ENCODE data around the gene NIFK.
"Not testable (repeated sequence)": the region's sequence is repeated elsewhere in the genome, so short reads cannot be mapped to it uniquely, and the experiment has no call there.

The NIFK gene

DNA sequence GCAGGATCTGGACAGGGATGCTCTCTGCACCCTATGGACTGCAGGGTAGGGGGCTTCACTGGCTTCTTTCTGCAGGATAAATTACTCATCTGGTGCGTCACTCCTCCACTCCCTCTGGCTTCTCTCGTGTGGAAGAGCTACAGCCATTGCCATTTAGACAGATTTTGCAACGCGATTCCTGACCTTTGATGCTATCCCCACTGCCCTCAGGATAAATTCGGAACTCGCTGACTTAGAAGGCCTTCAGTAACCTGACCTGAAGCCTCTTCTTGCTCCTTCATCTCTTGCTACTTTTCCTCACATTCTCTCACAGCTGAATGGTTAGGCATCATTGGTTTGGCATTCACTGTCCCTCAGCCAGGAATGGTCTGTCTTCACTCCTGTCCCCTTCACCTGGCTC lies 5.3 kb downstream of the NIFK start:
- DNase-seq: no peak

DNA sequence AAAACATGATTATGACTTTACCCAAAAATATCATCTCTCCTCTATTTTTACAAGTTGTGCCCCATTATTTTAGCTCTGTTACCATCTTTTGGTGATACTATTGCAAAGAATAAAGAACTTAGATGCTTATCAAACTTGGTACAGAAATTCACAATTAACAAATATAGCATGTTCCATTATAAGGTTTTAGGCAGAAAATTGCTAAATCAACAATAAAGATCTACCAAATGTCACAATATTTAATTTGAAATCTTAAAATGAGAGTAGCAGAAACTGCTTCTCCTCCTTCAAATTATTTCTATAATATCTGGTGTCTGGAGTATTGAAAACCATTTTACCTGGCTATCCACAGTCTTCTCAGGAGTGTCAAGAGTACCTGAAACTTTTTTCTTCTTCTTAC lies 8.7 kb downstream of the NIFK start:
- DNase-seq: no peak

DNA sequence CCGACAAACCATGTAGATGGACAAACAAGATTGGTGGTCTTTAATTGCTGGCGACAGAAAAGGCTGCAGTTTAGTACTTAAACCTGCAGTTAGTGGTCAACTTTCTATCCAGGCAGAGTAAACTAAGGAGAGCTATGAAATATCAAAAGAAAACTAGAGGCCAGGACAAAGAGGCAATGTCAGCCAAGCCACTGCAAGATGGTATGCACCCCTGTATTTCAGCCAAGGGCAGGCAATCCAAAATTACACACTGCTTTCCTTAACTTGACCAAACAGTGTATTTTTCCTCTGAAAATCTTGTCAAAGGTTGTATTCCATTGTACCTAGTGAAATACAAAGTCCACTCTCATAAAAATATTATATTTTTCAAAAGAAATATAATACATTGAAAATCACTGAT lies 9.3 kb downstream of the NIFK start:
- no peak for DNase-seq

DNA sequence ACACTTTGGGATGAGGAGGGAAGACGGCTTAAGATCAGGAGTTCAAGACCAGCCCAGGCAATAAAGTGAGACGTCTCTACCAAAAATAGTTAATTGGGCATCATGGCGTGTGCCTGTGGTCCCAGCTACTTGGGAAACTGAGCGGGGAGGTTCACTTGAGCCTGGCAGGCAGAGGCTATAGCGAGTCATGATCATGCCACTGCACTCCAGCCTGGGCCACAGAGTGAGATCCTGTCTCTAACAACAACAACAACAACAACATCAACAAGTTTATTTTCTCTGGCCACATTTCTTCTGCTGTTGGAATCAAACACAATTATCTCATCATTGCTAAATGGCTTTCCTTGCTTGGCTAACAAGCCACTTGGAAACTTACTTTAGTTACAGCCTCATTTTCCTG lies 13.4 kb downstream of the NIFK start:
- peak; percentile 15 for DNase-seq

DNA sequence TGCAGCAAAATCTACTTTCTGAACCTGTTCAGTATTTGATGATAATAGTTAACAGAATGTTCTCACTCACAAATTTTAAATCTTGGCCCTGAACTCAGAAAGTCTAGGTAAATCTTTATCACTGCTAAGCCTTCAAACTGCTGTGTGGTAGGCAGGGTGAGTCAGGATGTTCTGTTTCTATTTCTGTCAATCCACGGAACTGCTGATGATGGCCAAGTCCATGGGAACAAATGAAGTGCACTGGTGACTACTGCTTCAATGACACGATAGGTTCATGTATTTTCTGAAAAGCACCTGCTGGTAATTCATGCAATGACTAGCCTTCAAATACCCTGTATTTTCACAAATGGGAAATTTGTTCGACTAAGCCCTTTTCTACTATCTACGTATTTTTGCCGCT lies 14.2 kb downstream of the NIFK start:
- DNase-seq: peak; percentile 74

DNA sequence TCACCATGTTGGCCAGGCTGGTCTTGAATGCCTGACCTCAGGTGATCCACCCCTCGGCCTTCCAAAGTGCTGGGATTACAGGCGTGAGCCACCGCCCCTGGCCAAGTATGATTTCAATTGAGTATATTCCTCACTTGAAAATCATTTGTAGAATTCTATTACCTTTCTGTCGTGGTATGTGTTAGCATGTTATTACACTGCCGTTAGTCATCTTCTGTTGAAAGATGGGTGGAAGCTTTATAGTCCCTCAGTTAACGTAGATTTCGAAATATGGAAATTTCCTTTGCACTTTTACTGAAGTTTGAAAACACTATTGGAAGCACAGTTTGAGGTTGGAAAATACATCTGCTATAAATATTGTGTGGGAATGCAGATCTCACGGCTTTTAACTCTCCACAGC lies 14.7 kb downstream of the NIFK start:
- DNase-seq: peak; percentile 22

DNA sequence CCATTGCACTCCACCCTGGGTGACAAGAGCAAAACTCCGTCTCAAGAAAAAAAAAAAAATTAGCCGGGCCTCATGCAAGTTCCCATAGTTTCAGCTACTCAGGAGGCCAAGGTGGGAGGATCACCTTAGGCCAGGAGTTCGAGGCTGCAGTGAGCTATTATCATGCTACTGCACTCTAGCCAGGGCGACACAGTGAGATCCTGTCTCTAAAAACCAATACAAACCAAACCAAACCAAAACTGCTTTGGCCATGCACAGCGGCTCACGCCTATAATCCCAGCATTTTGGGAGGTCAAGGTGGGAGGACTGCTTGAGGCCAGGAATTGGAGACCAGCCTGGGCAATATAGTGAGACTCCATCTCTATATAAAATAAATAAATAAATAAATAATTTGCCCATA lies 19.1 kb downstream of the NIFK start:
- DNase-seq: no peak

DNA sequence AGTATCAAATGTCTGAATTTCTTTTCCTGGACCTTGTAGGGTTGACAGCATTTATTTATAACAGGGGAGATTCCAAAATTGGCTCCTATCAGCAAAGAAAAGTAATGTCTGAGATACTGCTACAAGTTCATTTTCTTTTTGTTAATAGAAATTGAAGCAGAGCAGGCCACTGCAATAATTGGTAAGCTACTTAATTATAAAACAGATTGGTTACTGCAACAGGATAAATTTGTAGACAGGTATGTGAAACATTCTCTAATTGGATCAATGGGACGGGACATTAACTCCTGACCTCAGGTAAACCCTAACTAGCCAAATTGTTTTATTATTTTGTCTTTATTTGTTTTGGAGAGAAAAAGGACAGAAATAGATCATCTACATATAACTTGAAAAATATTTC lies 20.5 kb downstream of the NIFK start:
- DNase-seq: no peak

DNA sequence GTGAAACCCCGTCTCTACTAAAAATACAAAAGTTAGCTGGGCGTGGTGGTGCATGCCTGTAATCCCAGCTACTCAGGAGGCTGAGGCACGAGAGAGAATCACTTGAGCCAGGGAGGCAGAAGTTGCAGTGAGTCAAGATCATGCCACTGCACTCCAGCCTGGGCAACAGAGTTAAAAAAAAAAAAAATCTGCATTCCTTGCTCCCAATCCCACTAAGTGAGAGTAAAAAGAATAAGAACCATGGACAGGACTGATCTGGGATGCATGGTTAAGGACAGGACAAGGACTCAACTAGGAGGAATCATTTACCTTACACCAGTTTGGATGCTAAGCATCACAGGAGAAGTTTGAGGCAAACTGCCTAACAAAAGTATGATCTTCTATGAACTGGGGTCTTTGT lies 25.2 kb downstream of the NIFK start:
- not testable (repeated sequence) for DNase-seq

DNA sequence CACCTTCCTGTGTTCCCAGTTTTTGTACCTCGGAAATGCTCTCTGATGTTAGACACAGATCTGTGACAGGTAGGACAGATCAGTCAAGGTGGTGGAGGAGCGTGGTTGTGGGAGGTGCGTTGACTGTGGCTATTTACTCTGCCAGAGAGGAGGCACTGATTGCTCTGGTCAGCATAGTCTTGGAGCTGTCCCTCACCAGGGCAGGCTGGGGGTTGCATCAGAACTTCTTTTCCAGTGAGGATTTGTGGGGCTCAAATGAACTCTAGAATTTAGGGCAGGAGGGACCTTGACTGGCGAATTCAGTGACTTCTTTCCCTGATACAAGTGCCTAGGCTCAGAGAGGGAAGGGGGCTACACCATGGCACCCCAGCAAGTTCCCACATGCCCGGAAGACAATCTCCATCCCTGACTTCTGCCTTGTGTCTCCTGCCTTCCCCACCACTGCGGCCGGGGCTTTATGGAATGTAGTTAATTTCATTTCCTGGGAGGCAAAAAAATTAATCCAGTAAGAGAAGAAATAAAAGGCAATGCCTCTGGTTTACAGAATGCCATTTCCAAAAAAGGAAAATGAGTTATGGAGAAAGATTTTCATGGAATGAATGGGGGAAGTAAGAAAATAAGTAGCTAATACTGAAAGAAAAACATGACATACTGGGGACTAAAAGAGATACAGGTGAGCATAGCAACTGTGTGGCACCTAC lies 26.1 kb downstream of the NIFK start:
- no peak for DNase-seq

DNA sequence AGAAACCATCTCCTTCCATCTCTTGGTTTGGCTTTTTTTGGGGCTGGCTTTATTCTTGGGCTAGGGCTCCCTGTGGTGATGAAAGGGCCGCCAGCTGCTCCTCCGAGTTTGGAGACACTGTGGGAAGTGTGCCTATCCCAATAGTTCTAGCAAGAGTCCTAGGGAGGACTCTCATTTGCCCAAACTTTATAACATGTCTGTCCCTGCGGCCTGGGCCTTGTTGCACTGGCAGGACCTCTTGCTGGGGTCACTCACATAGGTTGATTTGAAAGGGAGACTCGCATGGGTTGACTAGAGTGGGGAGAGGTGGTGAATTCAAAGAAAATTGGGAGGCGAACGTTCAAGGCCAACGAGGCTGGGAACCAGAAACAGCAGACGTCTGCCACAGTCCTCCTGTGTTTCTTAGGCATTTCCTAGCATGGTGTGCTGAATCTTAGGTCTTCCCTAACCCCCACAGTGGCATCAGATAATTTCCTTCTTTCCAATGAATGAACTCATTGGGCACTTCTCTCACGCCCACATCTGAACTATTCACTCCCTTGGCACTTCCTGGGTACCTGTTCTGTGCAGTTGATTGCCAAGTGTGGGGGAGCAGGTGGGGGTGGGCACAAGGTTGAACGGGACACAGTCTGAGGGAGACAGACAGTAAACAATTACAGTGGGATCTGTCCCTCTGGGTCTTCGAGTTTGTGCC lies 26.8 kb downstream of the NIFK start:
- no peak for DNase-seq

DNA sequence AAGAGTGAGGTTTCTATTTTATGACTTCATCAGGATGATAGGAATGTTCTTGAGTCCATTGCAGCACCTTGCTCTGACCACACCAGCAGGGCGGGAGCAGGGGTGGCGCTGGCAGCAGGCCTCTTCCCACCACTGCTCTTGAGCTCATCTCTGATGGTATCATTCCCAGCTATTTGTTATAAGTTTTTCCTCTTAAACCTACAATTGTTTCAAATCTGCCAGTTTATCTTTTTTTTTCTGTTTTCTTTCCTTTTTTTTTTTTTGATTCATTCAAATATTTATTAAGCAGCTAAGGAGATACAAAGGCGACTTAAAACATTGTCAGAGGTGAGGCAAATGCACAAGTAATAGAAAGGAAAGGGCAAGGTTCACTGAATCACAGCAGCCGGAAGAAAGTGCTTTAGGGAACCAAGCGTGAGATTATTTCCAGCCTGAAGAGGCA lies 28.7 kb downstream of the NIFK start:
- no peak for DNase-seq

DNA sequence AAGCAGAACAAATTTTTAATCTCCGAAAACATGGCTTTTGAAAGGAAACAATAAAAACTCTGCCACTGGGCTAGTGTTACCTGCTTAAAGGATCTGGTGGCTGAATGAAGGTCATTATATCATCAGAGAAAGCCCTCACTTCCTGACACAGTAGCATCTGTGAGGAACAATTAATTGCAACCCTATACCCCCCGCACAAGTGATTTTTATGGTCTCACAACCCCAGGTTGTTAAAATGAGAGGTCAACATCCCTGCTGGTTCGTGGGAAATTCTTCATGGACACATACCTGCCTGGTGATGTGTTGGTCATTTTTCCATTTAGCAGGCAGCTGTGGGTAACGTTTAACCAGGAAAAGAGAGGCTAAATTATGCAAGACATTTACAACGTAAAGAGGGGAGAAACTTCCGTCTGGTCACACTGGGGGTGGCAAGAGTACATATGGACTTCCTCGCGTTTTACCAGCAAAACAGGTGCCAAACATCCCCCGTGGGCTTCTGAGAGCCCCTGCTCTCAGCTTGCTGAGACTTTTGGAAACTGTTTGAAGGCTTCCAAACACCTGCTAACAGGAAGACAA lies 29.2 kb downstream of the NIFK start:
- no peak for DNase-seq

DNA sequence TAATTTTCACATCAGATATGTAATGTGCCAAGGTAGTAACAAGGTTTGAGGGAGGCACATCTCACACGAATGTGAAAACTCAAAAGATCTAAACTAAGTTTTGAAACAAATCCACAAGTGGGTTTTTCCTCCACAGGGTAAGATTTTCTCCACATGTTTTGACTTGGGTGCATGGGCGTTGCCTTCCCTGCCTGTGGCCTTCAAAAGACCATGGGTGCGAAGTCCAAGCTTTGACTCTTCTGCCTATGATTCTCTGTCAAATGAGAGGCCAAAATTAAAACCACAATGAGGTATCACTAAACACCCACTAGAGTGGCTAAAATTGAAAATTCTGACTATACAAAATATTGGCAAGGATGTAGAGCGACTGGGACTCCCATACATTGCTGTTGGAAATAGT lies 30.7 kb downstream of the NIFK start:
- DNase-seq: no peak

DNA sequence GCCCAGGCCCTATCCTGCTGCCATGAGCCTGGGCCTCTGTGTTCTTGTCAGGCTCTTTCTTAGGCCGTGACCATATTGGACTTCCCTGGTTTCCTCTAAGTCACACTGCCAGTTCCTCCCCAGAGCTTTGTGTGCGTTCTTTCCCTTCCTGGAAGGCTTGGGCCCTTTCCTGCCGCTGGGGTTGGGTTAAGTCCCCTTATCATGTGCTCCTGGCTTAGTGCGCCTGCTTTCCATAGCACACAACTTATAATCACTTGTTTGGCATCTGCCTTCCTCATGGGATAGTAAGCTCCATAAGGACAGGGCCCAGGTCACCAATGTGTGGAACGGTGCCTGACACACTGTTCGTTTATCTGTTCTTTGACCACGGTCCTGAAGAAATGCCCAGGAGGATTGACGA lies 31.3 kb downstream of the NIFK start:
- no peak for DNase-seq

DNA sequence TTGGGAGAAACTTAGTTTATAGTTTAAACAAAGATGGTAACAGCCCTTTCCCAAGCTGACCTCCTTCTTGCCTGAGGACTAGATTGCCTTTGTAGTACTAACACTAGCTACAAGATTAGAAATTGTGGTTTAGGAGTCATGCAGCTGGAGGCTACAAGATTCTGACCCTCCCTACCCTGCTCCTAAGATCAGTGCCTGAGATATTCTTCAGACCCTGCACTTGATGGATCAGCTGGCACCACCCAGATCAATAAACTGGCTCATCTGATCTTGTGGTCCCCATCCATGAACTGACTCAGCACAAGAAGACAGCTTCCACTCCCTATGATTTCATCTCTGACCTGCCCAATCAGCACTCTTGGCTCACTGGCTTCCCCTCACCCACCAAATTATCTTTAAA lies 34.9 kb downstream of the NIFK start:
- DNase-seq: peak; percentile 27

DNA sequence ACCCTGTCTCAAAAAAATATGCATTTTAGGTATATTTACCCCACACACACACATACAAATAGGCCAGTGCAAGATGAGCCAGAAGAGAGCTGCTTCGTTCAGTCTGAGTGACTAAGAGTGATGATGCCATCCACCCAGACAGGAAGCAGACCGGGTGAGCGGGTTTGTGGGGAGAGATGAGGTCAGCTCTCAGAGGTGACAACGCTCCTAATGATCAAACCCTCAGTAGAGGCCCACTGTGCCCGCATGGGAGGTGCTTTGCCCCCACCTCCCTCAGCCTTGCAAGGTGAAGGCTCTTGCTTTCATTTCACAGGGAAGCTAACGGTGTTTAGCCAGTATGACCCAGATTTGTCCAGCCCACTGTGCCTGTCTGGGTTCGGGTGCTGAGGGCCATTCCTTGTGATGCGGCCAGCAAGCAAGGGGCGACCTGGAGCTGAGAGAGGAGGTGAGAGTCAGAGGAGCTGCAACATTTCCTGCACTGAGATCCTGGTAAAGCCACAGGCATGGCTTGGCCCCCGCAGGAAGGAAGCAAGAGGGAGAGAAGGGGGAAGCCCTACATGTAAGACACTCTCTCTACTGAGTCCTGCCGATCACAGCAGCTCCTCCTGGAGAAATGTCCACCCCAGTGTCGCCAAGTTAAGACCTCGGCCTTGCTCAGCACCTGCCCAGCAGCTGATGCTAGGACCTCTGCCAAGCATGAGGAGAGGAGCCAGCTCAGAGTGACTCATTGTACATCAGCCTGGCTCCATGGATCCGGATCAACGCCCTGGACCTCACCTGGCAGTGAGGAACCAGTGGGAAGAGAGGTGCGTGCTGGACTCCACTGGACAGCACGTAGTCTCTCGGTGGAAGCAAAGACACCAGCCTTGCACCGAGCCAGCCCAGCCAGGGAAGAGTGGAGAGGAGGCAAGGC lies 37.0 kb downstream of the NIFK start:
- peak; percentile 95 for DNase-seq

DNA sequence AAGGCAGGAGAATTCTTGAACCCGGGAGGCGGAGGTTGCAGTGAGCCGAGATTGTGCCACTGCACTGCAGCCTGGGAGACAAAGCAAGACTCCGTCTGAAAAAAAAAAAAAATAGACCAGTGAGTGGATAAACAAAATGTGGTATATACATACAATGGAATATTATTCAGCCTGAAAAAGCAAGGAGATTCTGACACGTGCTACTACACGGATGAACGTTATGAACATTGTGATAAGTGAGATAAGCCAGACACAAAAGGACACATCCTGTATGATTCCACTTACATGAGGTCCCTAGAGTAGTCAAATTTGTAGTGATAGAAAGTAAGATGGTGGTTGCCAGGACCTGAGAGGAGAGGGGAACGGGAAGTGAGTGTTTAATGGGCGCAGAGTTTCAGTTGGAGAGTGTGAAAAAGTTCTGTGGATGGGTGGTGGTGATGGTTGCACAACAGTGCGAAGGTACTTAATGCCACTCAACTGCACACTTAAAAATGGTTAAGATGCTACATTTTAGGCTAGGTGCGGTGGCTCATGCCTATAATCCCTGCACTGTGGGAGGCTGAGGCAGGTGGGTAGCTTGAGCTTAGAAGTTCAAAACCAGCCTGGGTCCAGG lies 38.3 kb downstream of the NIFK start:
- peak; percentile 67 for DNase-seq

DNA sequence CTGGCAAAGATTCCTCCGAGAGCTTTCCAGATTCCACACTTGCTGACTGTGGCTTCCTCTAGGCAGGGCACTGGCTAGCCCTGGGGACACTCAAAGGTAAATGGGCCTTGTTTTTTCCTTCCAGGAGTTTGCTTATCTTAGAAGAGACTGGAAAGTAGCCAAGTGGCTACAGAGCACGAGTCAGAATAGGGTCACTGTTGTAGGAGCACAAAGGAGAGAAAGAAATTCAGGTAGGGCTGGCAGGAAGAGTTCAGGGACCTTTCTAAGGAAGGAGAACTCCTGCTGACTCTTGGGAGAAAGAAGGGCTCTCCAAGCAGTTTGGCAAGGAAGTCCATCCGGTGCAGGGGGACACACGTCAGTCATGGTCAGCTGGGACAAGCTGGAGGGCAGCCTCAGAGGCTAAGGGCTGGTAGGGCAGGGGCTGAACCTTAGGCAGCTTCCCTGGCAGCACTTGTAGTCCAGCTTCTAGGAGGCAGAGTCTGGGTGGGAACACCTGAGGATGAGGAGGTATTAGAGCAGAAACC lies 39.5 kb downstream of the NIFK start:
- DNase-seq: no peak

DNA sequence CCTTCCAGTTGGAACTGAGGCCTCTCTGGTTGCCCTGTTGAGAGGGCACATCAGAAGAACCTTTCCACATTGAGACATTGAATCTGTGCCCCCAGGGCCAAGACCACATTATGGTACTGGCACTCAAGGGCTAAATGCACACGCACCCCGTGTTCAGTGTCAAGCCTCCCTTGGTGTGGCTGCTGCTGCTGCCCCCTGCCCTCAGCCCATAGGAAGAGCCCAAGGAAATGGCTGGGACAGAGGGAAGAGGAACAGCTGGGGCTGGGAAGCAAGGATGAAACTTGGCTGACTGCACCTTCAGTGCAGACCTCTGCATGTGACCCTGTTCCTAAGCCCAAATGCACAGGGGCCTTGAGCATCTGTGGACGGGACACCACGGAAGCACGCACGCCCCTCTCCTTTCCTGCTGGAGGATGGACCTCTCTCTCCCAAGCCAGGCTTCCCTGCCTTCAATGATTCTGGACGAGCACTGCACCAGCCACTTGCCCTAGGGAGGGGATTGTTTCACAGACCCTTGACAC lies 40.2 kb downstream of the NIFK start:
- no peak for DNase-seq

DNA sequence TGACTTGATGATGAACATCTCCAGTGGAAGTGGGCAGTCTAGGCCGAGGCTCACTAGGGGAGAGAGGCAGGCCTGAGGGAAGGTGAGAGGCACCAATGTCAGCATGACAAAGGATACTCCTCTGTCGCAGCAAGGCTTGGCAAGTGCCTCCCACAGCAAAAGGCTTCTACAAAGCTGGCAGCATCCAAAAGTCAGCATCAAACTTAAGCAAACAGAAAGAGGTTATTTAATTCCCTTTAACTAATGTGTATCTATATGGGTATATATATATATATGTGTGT lies 41.6 kb downstream of the NIFK start:
- DNase-seq: no peak

DNA sequence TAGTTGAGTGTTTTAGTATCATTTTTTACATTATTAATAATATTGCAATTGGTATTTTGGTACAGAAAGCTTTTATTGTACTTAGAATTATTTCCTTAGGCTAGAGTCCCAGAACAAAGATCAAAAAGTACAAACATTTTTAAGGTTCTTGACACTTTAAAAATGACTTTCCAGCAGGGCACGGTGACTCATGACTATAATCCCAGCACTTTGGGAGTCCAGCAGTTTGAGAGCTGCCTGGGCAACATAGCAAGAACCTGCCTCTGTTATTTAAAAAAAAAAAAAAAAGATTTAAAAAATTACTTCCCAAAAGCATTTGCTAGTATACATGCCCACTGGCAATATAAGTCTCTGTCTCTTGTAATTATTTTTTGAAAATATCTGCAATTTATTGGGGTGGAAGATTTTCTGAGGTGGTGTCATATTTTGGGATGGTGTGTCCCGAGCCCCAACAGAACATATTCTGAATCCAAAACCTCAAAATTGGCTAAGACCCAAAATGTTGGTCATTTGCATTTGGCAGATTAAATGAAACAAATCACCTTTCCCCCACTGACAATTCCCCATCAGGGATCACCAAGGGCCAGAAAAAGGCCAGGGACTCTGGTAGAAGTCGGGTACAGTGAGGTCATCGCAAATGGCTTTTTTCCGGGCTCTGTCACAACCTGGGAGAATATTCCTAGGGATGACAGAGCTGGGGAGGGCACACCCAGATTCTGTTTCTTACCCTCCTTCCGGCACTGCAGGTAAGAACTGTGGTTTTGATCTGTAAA lies 42.1 kb downstream of the NIFK start:
- DNase-seq: no peak

Measured in activated CD4-positive, alpha-beta T cell treated with anti-CD3 and anti-CD28 coated beads, Interleukin-2, Interleukin-6, amounts not matched to agents 100 ng/mL and 50 ng/mL, durations not matched to agents 16 hours and 8 hours (primary cell).